D721Med (cell line): ENCODE measurements around the gene PGR.

Source experiments
- DNase-seq: peaks from one replicate; pipeline ENCODE4 v3.0.0; 2011; ENCODE audit warnings: low spot score; ENCODE audit not compliant: insufficient read length
- FAIRE-seq: peaks from 2 replicates; lab custom pipeline; 2011; peaks lifted over from hg19 to GRCh38; lab: Jason Lieb, UNC
- TF ChIP-seq, protein P1 (sequence below): IDR thresholded peaks from 2 replicates; pipeline ENCODE4 v1.5.1; 2012; ENCODE audit warnings: mild to moderate bottlenecking, control low read depth; ENCODE audit not compliant: insufficient read depth; ENCODE audit errors: missing control alignments

PGR gene

DNA sequence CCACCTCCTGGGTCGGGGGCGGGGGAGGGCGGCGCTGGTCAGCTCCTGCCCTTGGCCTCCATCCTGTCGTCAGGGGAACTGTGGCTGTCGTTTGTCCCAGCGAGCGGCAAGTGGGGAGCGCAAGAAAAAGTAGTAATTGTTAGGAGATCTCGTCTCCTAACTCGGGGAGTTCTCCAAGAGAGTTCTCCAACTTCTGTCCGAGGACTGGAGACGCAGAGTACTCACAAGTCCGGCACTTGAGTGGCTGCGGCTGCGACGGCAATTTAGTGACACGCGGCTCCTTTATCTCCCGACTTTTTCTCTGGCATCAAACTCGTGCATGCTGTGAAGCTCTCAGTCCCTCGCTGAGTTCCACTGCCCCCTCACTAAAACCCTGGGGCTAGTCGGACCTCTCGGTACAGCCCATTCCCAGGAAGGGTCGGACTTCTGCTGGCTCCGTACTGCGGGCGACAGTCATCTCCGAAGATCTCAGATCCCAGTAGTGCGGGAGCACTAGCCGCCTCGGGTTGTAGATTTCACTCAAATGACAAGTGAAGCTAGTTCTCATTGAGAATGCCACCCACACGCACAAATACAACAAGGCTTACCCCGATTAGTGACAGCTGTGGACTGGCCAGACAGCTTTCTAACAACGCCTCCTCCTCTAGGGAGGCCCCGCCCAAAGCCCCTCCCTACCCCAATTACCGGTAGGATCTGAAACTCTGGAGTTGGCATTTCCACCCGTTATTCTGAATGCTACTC lies at the start of gene PGR:
TSS of gene PGR (minus strand) at position 611 of the 741 bp plus-strand sequence. CDS start 743 bp downstream, outside the sequence.
- FAIRE-seq (no peak), DNase-seq (no peak)
- TF ChIP-seq, protein P1, sequence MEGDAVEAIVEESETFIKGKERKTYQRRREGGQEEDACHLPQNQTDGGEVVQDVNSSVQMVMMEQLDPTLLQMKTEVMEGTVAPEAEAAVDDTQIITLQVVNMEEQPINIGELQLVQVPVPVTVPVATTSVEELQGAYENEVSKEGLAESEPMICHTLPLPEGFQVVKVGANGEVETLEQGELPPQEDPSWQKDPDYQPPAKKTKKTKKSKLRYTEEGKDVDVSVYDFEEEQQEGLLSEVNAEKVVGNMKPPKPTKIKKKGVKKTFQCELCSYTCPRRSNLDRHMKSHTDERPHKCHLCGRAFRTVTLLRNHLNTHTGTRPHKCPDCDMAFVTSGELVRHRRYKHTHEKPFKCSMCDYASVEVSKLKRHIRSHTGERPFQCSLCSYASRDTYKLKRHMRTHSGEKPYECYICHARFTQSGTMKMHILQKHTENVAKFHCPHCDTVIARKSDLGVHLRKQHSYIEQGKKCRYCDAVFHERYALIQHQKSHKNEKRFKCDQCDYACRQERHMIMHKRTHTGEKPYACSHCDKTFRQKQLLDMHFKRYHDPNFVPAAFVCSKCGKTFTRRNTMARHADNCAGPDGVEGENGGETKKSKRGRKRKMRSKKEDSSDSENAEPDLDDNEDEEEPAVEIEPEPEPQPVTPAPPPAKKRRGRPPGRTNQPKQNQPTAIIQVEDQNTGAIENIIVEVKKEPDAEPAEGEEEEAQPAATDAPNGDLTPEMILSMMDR, result no peak

DNA sequence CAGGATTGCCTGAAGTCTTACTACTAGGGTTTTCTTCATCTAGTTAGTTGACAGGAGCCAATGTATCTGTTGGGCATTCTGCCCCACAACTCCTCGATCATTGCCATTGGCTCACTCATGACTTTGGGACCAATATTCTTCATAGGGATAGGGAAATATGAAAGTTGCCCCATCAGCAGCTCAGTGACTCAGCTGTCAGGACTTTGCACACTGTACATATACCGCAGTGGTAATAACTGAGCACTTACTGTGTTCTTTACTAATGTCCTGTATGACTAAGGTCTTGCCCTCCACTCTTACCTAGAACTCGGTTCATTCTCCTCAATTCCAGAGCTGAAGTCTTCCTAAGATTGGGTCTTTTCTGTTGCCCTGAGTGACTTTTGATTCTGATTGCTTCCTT lies 46.8 kb upstream of the PGR start:
- TF ChIP-seq, protein P1, result no peak
- FAIRE-seq, result no peak
- DNase-seq, result no peak

DNA sequence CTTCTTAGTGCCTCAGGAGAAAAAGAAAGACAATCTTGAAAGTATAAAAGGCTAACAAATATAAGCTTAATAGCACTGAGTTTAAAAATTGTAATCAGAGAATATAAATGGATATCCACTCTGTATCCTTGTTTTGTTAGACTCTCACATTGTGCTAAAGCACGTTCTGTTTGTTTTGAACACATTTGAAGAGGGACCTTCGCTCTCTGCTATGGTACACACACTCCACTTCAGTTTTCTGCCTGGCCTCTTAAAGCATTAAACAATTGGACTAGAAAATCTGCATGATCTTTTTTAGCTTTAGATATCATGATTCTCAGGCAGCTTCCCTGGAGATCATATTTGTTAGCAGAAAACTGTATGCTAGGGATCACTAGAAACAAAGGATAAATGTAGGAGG lies 40.3 kb upstream of the PGR start:
- DNase-seq, result no peak
- TF ChIP-seq, protein P1, result no peak
- no peak for FAIRE-seq

DNA sequence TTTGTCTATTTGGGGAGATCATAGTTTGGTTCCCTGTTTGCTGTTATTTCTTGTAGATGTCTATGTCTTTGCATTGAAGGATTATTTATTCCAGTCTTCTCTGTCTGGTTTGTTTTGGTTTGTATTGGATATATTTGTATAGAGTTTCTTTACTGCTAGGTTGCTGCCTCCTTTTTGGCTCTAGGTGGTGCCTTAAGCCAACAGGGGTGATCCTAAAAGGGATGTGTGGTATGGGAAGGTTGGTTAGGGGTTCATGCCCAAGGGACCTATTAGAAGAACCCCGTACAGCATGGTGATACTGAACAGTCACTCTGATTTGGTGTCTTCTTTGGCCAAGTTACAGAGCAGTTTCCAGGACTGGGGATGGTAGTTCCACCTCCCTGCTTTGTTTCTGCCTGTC lies 36.4 kb upstream of the PGR start:
- TF ChIP-seq, protein P1, result no peak
- FAIRE-seq (no peak), DNase-seq (no peak)

DNA sequence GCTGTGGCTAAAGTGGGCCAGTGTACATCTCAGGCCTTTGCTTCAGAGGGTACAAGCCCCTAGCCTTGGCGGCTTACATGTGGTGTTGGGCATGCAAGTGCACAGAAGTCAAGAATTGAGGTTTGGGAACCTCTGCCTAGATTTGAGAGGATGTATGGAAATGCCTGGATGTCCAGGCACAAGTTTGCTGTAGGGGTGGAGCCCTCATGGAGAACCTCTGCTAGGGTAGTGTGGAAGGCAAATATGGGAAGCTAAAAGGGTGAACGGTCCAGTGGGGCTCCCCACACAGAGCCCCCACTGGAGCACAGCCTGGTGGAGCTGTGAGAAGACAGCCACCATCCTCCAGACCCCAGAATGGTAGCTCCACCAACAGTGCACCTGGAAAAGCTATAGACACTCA lies 28.5 kb upstream of the PGR start:
- FAIRE-seq, result no peak
- TF ChIP-seq, protein P1, result no peak

DNA sequence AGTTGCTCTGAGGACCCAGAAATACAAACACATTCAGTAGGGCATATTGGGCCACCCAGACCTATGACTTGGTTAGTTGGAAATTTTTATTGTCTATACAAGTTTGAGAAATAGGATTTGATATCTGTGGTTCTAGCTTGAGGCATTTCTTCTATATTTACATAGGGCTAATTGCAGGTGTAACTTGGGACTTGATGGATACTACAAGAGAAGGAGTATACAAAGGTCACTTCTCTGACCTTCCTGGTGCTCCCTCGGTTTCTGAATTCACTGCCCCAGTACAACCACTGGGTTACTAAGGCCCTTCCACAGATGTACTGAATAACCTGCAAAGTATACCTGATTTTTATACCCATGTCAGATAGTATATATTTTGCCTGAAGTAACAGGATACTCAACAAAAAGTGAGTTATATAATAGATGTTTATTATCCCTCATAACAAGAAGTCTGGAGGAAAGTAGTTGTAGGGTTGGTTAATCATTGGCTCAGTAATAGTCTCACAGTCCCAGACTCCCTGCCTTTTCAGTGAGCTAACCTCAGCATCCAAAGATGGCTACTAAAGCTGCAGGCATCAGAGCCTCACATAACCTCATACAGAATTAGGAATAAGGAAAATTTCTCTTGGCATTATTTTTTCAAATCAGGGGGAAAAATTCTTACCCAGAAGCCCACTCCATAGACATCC lies 8.8 kb upstream of the PGR start:
- no peak for DNase-seq
- TF ChIP-seq, protein P1, result no peak
- FAIRE-seq, result no peak

More for the DNA sequence above, 28.5 kb upstream of the PGR start:
- no peak for DNase-seq

DNA sequence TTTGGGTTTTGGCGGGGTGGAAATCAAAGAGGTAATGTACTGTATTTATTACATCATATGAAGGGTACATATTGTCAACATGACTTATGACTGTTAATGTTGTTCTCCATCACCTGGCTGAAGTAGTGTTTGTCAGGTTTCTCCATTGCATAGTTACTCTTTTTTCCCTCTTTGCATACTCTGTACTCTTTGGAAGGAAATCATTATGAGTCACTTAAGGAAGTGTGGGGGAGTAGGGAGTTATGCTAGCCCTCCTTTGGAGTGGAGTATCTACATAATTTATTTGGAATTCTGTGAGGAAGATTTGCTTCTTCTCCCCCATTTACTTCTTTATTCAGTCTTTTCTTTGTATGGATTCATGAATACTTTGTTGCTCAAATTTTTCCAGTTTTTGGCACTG lies 3.6 kb upstream of the PGR start:
- no peak for DNase-seq
- no peak for FAIRE-seq

More for the DNA sequence above, 3.6 kb upstream of the PGR start:
- TF ChIP-seq, protein P1, result no peak
